ENCODE measurements around the gene SIN3B. TPM values are rescaled to one million over a fixed set of nuclear protein-coding genes. Genes with fewer than 3 reads are reported as not detected.
A peak's percentile ranks its signal among the peaks of the same experiment; 100 is the strongest.

The SIN3B gene
- total and polyA plus RNA-seq, 9 of the 15 experiments (the other 6 are each of a cell fraction or from before 2014, with no cell fraction given) = 0.51 to 34.2 (median 14.3) TPM

GRCh38 chr19:16886305-16886880 lies 57.2 kb downstream of the SIN3B start (continued):
- TF ChIP-seq CHAMP1 (IDR thresholded peaks at IDR 0.05) = no peak
- no peak for TF ChIP-seq NONO (IDR thresholded peaks at IDR 0.05; ENCODE audit: low read depth in 2 of 2, low read length in 1 of 2)
- TF ChIP-seq ZNF830 (CRISPR knock-in tag; IDR thresholded peaks at IDR 0.05) = no peak
- TF ChIP-seq SFPQ (IDR thresholded peaks at IDR 0.05; ENCODE audit: low read depth, low read length) = no peak
- TF ChIP-seq ZNF384 (IDR thresholded peaks at IDR 0.05; ENCODE audit: low read depth, low read length) = peak; percentile 85
- no peak for TF ChIP-seq OTX1 (CRISPR knock-in tag; IDR thresholded peaks at IDR 0.05)
- no peak for TF ChIP-seq ZNF232 (CRISPR knock-in tag; IDR thresholded peaks at IDR 0.05)
- TF ChIP-seq KLF10 (CRISPR knock-in tag; IDR thresholded peaks at IDR 0.05) = no peak
- peak; percentile 60 for TF ChIP-seq ZNF175 (CRISPR knock-in tag; IDR thresholded peaks at IDR 0.05; ENCODE audit: low read depth)
- TF ChIP-seq CEBPG (CRISPR knock-in tag; IDR thresholded peaks at IDR 0.05) = peak; percentile 89
- TF ChIP-seq CEBPG (tag; conservative IDR thresholded peaks at IDR 0.05 in 1 of 2, IDR thresholded peaks at IDR 0.05 in 1 of 2) = peak in 1 of 2 experiments; percentile 91; a peak in 3 of 4 replicates
- no peak for TF ChIP-seq ZNF511 (CRISPR knock-in tag; IDR thresholded peaks at IDR 0.05)
- TF ChIP-seq STAT5A (IDR thresholded peaks at IDR 0.05; ENCODE audit: borderline replicate concordance, low read length) = no peak
- TF ChIP-seq PPARD (CRISPR knock-in tag; IDR thresholded peaks at IDR 0.05) = no peak
- peak; percentile 65; the same call in 1 of the 2 replicates for TF ChIP-seq ATF7 (IDR thresholded peaks at IDR 0.05)
- TF ChIP-seq ZBTB2 (IDR thresholded peaks at IDR 0.05) = no peak
- TF ChIP-seq CTCFL (IDR thresholded peaks at IDR 0.05; ENCODE audit: borderline replicate concordance, insufficient read depth, low read depth, low read length, poor library complexity, severe bottlenecking) = no peak
- no peak for TF ChIP-seq SMARCA4 (IDR thresholded peaks at IDR 0.05)
- TF ChIP-seq MCM5 (IDR thresholded peaks at IDR 0.05; ENCODE audit: low read depth) = no peak
